ENCODE results near the gene FCHSD2. TPM values are rescaled to one million over a fixed set of nuclear protein-coding genes. Genes with fewer than 3 reads are reported as not detected.

FCHSD2 gene
- total RNA-seq, 1 donor from 2014 or later, result 18.9 TPM

- Histone ChIP-seq H3K79me2 (ENCODE audit: insufficient read depth, low read length) (no peaks in the 10 kb centered on the region), H3K4me3 (ENCODE audit: insufficient read depth, low read depth, low read length) (no peak overlapping the region), H3K27me3 (ENCODE audit: insufficient read depth, low read length) (no peaks in the 10 kb centered on the region), H2AFZ (ENCODE audit: low read depth, low read length) (no peak overlapping the region), H3K4me2 (ENCODE audit: low read length) (peak overlapping the region; percentile 13), H4K20me1 (ENCODE audit: insufficient read depth, low read length) (no peaks in the 10 kb centered on the region), H3K4me1 (ENCODE audit: insufficient read depth, low read length) (peaks cover 12% of the 10 kb centered on the region), H3K9ac (ENCODE audit: low read length) (no peak overlapping the region), H3K9me3 (ENCODE audit: insufficient read depth, low read depth, low read length) (no peaks in the 10 kb centered on the region), H3K36me3 (ENCODE audit: insufficient read depth, low read length) (no peaks in the 10 kb centered on the region), H3K27ac (ENCODE audit: low read depth, low read length) (peak overlapping the region; percentile 25)
- H3K27ac Mint-ChIP-seq (ENCODE audit: unreplicated experiment), result peak overlapping the region; percentile 88
- H3K4me1 Mint-ChIP-seq (ENCODE audit: low read depth, unreplicated experiment), result peaks cover 19% of the 10 kb centered on the region
- no peaks in the 10 kb centered on the region for H3K9me3 Mint-ChIP-seq (ENCODE audit: unreplicated experiment)
- no peaks in the 10 kb centered on the region for H3K27me3 Mint-ChIP-seq (ENCODE audit: low read depth, unreplicated experiment)
- no peak for TF ChIP-seq EZH2 (IDR thresholded peaks at IDR 0.05; ENCODE audit: insufficient read depth, low read length)
- TF ChIP-seq, protein P1, sequence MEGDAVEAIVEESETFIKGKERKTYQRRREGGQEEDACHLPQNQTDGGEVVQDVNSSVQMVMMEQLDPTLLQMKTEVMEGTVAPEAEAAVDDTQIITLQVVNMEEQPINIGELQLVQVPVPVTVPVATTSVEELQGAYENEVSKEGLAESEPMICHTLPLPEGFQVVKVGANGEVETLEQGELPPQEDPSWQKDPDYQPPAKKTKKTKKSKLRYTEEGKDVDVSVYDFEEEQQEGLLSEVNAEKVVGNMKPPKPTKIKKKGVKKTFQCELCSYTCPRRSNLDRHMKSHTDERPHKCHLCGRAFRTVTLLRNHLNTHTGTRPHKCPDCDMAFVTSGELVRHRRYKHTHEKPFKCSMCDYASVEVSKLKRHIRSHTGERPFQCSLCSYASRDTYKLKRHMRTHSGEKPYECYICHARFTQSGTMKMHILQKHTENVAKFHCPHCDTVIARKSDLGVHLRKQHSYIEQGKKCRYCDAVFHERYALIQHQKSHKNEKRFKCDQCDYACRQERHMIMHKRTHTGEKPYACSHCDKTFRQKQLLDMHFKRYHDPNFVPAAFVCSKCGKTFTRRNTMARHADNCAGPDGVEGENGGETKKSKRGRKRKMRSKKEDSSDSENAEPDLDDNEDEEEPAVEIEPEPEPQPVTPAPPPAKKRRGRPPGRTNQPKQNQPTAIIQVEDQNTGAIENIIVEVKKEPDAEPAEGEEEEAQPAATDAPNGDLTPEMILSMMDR (IDR thresholded peaks at IDR 0.05; ENCODE audit: insufficient read depth, low read depth, low read length), result no peak
- no peak for FAIRE-seq
- peaks cover 2% of the 10 kb centered on the region for H3K36me3 Mint-ChIP-seq (ENCODE audit: low read depth, unreplicated experiment)
- peak; percentile 31 for DNase-seq (ENCODE audit: low read depth)
- H3K4me3 Mint-ChIP-seq (ENCODE audit: unreplicated experiment), result no peak overlapping the region
Observed at GRCh38 chr11:72970557-72971118, 171.5 kb downstream of the FCHSD2 start.

DNA sequence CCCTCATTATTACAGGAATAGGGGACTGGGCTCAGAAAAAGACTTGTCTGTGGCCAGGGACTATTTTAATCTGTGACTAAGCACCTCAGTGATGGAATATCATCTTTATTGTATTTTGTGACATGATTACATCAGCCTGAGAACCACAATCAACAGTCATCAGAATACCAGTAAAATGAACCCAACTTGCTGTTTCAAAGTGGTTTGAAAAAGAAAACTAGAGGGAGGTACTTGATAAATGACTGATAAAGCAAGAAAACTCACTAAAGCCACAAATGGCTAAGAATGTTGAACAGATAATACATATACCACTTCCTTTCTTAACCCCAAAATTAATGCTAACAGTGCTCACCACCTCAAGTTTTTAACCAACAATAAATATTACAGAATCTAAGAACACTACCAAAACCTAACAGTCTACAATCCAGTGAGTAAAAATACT, 172.2 kb downstream of the FCHSD2 start:
- peak overlapping the region; percentile 13 for H3K4me2 ChIP-seq (ENCODE audit: low read length)
- no peaks in the 10 kb centered on the region for H4K20me1 ChIP-seq (ENCODE audit: insufficient read depth, low read length)
- peak overlapping the region; percentile 88 for H3K27ac Mint-ChIP-seq (ENCODE audit: unreplicated experiment)
- no peak overlapping the region for H2AFZ ChIP-seq (ENCODE audit: low read depth, low read length)
- FAIRE-seq, result peak; percentile 54
- peaks cover 19% of the 10 kb centered on the region for H3K4me1 Mint-ChIP-seq (ENCODE audit: low read depth, unreplicated experiment)
- H3K9ac ChIP-seq (ENCODE audit: low read length), result no peak overlapping the region
- H3K27ac ChIP-seq (ENCODE audit: low read depth, low read length), result peak overlapping the region; percentile 30
- no peaks in the 10 kb centered on the region for H3K36me3 Mint-ChIP-seq (ENCODE audit: low read depth, unreplicated experiment)
- no peaks in the 10 kb centered on the region for H3K9me3 Mint-ChIP-seq (ENCODE audit: unreplicated experiment)
- no peaks in the 10 kb centered on the region for H3K27me3 ChIP-seq (ENCODE audit: insufficient read depth, low read length)
- TF ChIP-seq, protein P1 (IDR thresholded peaks at IDR 0.05; ENCODE audit: insufficient read depth, low read depth, low read length), result no peak
- TF ChIP-seq EZH2 (IDR thresholded peaks at IDR 0.05; ENCODE audit: insufficient read depth, low read length), result no peak
- peaks cover 12% of the 10 kb centered on the region for H3K4me1 ChIP-seq (ENCODE audit: insufficient read depth, low read length)
- no peaks in the 10 kb centered on the region for H3K9me3 ChIP-seq (ENCODE audit: insufficient read depth, low read depth, low read length)
- no peaks in the 10 kb centered on the region for H3K36me3 ChIP-seq (ENCODE audit: insufficient read depth, low read length)
- no peaks in the 10 kb centered on the region for H3K79me2 ChIP-seq (ENCODE audit: insufficient read depth, low read length)
- peak; percentile 96 for DNase-seq (ENCODE audit: low read depth)
- H3K4me3 Mint-ChIP-seq (ENCODE audit: unreplicated experiment), result no peak overlapping the region
- no peak overlapping the region for H3K4me3 ChIP-seq (ENCODE audit: insufficient read depth, low read depth, low read length)
- no peaks in the 10 kb centered on the region for H3K27me3 Mint-ChIP-seq (ENCODE audit: low read depth, unreplicated experiment)

DNA sequence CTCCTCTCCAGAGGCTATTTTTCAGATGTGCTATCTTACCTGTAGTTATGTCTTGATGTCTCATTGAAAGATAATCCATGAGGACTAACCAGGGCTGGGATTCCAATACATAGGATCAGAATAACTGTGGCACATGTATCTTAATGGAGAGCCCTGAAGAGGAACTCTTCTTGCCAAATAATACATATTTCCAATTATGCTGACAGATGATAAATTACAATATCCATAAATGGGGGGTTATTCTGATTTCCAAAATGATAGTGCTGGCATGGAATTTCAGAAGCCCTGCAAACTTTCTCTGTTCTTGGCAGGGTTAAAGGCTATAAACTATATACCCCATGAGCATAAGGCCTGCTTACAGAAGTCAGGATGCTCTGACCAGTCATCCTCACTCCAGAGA, 173.7 kb downstream of the FCHSD2 start:
- Mint-ChIP-seq H3K4me3 (ENCODE audit: unreplicated experiment) (no peak overlapping the region), H3K27ac (ENCODE audit: unreplicated experiment) (no peak overlapping the region), H3K4me1 (ENCODE audit: low read depth, unreplicated experiment) (peaks cover 19% of the 10 kb centered on the region), H3K36me3 (ENCODE audit: low read depth, unreplicated experiment) (no peaks in the 10 kb centered on the region), H3K27me3 (ENCODE audit: low read depth, unreplicated experiment) (no peaks in the 10 kb centered on the region), H3K9me3 (ENCODE audit: unreplicated experiment) (no peaks in the 10 kb centered on the region)
- Histone ChIP-seq H3K36me3 (ENCODE audit: insufficient read depth, low read length) (no peaks in the 10 kb centered on the region), H3K79me2 (ENCODE audit: insufficient read depth, low read length) (no peaks in the 10 kb centered on the region), H4K20me1 (ENCODE audit: insufficient read depth, low read length) (no peaks in the 10 kb centered on the region), H3K9me3 (ENCODE audit: insufficient read depth, low read depth, low read length) (no peaks in the 10 kb centered on the region), H3K27me3 (ENCODE audit: insufficient read depth, low read length) (no peaks in the 10 kb centered on the region), H3K4me1 (ENCODE audit: insufficient read depth, low read length) (peaks cover 12% of the 10 kb centered on the region), H3K9ac (ENCODE audit: low read length) (no peak overlapping the region), H3K27ac (ENCODE audit: low read depth, low read length) (no peak overlapping the region), H2AFZ (ENCODE audit: low read depth, low read length) (no peak overlapping the region), H3K4me2 (ENCODE audit: low read length) (no peak overlapping the region), H3K4me3 (ENCODE audit: insufficient read depth, low read depth, low read length) (no peak overlapping the region)
- DNase-seq (ENCODE audit: low read depth) (no peak), FAIRE-seq (no peak)
- no peak for TF ChIP-seq EZH2 (IDR thresholded peaks at IDR 0.05; ENCODE audit: insufficient read depth, low read length)
- TF ChIP-seq, protein P1 (IDR thresholded peaks at IDR 0.05; ENCODE audit: insufficient read depth, low read depth, low read length), result no peak

All from astrocyte (in vitro differentiated cells and primary cell).